ENCODE data around the gene HEMK1.

DNA sequence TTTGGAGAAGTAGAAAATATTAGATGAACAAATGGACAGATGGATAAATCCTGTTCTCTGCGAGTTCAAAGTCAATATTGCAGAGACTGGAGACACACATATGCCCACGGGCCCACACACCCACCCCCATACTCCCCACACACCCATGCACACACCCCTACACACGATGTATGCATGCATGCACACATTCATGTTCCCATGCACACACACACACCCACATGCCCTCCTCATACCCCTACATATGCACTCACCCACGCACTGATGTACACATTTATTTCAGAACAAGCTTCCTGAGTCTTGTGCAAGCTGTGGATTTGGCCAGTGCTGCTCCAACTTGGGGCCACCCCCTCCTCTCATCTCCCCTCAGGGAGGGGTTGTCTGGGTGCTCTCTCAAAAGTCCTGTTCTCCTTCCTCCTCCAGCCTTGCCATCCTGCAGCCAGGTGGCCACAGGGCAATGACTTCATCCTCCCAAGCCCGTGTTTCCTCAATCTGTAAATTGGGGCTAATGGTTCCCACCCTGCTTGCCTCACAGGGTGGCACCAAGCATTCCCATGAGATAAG, 64.0 kb downstream of the HEMK1 start:
- TF ChIP-seq, protein P1, sequence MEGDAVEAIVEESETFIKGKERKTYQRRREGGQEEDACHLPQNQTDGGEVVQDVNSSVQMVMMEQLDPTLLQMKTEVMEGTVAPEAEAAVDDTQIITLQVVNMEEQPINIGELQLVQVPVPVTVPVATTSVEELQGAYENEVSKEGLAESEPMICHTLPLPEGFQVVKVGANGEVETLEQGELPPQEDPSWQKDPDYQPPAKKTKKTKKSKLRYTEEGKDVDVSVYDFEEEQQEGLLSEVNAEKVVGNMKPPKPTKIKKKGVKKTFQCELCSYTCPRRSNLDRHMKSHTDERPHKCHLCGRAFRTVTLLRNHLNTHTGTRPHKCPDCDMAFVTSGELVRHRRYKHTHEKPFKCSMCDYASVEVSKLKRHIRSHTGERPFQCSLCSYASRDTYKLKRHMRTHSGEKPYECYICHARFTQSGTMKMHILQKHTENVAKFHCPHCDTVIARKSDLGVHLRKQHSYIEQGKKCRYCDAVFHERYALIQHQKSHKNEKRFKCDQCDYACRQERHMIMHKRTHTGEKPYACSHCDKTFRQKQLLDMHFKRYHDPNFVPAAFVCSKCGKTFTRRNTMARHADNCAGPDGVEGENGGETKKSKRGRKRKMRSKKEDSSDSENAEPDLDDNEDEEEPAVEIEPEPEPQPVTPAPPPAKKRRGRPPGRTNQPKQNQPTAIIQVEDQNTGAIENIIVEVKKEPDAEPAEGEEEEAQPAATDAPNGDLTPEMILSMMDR (IDR thresholded peaks at IDR 0.05; ENCODE audit: low read length): no peak
- no peak for TF ChIP-seq EZH2 (IDR thresholded peaks at IDR 0.05; ENCODE audit: borderline replicate concordance, low read length)

Data from OCI-LY1 (cell line).